Erythroblast (primary cell): ENCODE measurements around the gene BLACAT1.

Source experiments
- GATA1 ChIP-seq: IDR thresholded peaks from 2 replicates; pipeline ENCODE4 v1.6.1; 2011; ENCODE audit warnings: low read depth, mild to moderate bottlenecking, control low read depth, low read length, moderate library complexity
- POLR2A ChIP-seq: IDR thresholded peaks from 2 replicates; pipeline ENCODE4 v1.6.1; 2011; ENCODE audit warnings: mild to moderate bottlenecking, low read length

GRCh38 chr1:205407970-205408369 is 47.9 kb downstream of the BLACAT1 start:
- TF ChIP-seq POLR2A (no peak), GATA1 (no peak)
